Measurements from ENCODE around the gene ACD.

GRCh38 chr16:67662653-67663010 is 2.6 kb upstream of the ACD start:
- no peak for TF ChIP-seq POLR2A (IDR thresholded peaks at IDR 0.05; ENCODE audit: control extremely low read depth in 1 of 2, low read depth in 2 of 2, low read length in 2 of 2)
- TF ChIP-seq, protein P1, sequence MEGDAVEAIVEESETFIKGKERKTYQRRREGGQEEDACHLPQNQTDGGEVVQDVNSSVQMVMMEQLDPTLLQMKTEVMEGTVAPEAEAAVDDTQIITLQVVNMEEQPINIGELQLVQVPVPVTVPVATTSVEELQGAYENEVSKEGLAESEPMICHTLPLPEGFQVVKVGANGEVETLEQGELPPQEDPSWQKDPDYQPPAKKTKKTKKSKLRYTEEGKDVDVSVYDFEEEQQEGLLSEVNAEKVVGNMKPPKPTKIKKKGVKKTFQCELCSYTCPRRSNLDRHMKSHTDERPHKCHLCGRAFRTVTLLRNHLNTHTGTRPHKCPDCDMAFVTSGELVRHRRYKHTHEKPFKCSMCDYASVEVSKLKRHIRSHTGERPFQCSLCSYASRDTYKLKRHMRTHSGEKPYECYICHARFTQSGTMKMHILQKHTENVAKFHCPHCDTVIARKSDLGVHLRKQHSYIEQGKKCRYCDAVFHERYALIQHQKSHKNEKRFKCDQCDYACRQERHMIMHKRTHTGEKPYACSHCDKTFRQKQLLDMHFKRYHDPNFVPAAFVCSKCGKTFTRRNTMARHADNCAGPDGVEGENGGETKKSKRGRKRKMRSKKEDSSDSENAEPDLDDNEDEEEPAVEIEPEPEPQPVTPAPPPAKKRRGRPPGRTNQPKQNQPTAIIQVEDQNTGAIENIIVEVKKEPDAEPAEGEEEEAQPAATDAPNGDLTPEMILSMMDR (IDR thresholded peaks at IDR 0.05; ENCODE audit: control extremely low read depth in 1 of 3, insufficient read depth in 1 of 3, low read depth in 1 of 3, low read length in 3 of 3), result no peak
- TF ChIP-seq, protein P2, sequence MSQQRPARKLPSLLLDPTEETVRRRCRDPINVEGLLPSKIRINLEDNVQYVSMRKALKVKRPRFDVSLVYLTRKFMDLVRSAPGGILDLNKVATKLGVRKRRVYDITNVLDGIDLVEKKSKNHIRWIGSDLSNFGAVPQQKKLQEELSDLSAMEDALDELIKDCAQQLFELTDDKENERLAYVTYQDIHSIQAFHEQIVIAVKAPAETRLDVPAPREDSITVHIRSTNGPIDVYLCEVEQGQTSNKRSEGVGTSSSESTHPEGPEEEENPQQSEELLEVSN (IDR thresholded peaks at IDR 0.05), result no peak
- TF ChIP-seq EZH2 (IDR thresholded peaks at IDR 0.05; ENCODE audit: low read depth, low read length, severe bottlenecking), result no peak
